Measurements from ENCODE around the gene CHRM5. TPM values are rescaled to one million over a fixed set of nuclear protein-coding genes. Genes with fewer than 3 reads are reported as not detected.

CHRM5 gene
- total RNA-seq, 6 donors from 2014 or later: 0.11 to 0.15 TPM; not detected in 4

- WGBS, 2 donors: 40 to 47% methylated on average over 2 of the region's 2 CpGs
- H3K36me3 ChIP-seq: no peaks in the 10 kb centered on the region
- DNase-seq (no peak), ATAC-seq (ENCODE audit: low FRiP score in 2 of 2) (no peak)
- no peaks in the 10 kb centered on the region for H3K27me3 ChIP-seq
- H3K4me3 ChIP-seq: no peak overlapping the region
- H3K4me1 ChIP-seq: peaks cover 0 to 7% (median 3%) of the 10 kb centered on the region in 4 donors
- no peaks in the 10 kb centered on the region for H3K9me3 ChIP-seq
- no peak for TF ChIP-seq EP300 (IDR thresholded peaks at IDR 0.05)
- TF ChIP-seq CTCF (IDR thresholded peaks at IDR 0.05): no peak
- no peak for TF ChIP-seq POLR2AphosphoS5 (IDR thresholded peaks at IDR 0.05)
- TF ChIP-seq POLR2A (IDR thresholded peaks at IDR 0.05): no peak
- no peak overlapping the region for H3K27ac ChIP-seq
These were observed 91.2 kb downstream of the CHRM5 start for GRCh38 chr15:34059476-34059875.

- Histone ChIP-seq H3K4me1 (peaks cover 0 to 7% (median 3%) of the 10 kb centered on the region in 4 donors), H3K27ac (no peak overlapping the region), H3K27me3 (no peaks in the 10 kb centered on the region), H3K4me3 (no peak overlapping the region), H3K36me3 (no peaks in the 10 kb centered on the region), H3K9me3 (no peaks in the 10 kb centered on the region)
- DNase-seq (no peak), ATAC-seq (ENCODE audit: low FRiP score in 2 of 2) (no peak)
- TF ChIP-seq EP300 (IDR thresholded peaks at IDR 0.05) (no peak), POLR2A (IDR thresholded peaks at IDR 0.05) (no peak), POLR2AphosphoS5 (IDR thresholded peaks at IDR 0.05) (no peak), CTCF (IDR thresholded peaks at IDR 0.05) (no peak)
- WGBS, 2 donors: 56 to 69% methylated on average over 3 of the region's 3 CpGs
These were observed 91.6 kb downstream of the CHRM5 start for GRCh38 chr15:34059946-34060345.

- TF ChIP-seq POLR2A (IDR thresholded peaks at IDR 0.05) (no peak), EP300 (IDR thresholded peaks at IDR 0.05) (no peak), POLR2AphosphoS5 (IDR thresholded peaks at IDR 0.05) (no peak), CTCF (IDR thresholded peaks at IDR 0.05) (no peak)
- 0% methylated on average over 1 of the region's 1 CpG for WGBS, 2 donors
- Histone ChIP-seq H3K27ac (no peak overlapping the region), H3K9me3 (no peaks in the 10 kb centered on the region), H3K36me3 (no peaks in the 10 kb centered on the region), H3K27me3 (no peaks in the 10 kb centered on the region), H3K4me3 (no peak overlapping the region), H3K4me1 (peaks cover 0 to 7% (median 3%) of the 10 kb centered on the region in 4 donors)
- DNase-seq: no peak
- no peak for ATAC-seq (ENCODE audit: low FRiP score in 2 of 2)
These were observed 96.1 kb downstream of the CHRM5 start for GRCh38 chr15:34064438-34064837.

GRCh38 chr15:34065261-34065660 is 97.0 kb downstream of the CHRM5 start:
- no peaks in the 10 kb centered on the region for H3K36me3 ChIP-seq
- H3K4me3 ChIP-seq: no peak overlapping the region
- peaks cover 0 to 7% (median 3%) of the 10 kb centered on the region in 4 donors for H3K4me1 ChIP-seq
- DNase-seq (no peak), ATAC-seq (ENCODE audit: low FRiP score in 2 of 2) (no peak)
- TF ChIP-seq POLR2A (IDR thresholded peaks at IDR 0.05): no peak
- no peak for TF ChIP-seq POLR2AphosphoS5 (IDR thresholded peaks at IDR 0.05)
- no peak for TF ChIP-seq EP300 (IDR thresholded peaks at IDR 0.05)
- TF ChIP-seq CTCF (IDR thresholded peaks at IDR 0.05): no peak
- no peaks in the 10 kb centered on the region for H3K27me3 ChIP-seq
- no peaks in the 10 kb centered on the region for H3K9me3 ChIP-seq
- no peak overlapping the region for H3K27ac ChIP-seq
- WGBS, 2 donors: 89 to 90% methylated on average over 3 of the region's 3 CpGs

GRCh38 chr15:34065941-34066340 is 97.6 kb downstream of the CHRM5 start:
- H3K4me3 ChIP-seq: no peak overlapping the region
- no peaks in the 10 kb centered on the region for H3K27me3 ChIP-seq
- no peaks in the 10 kb centered on the region for H3K9me3 ChIP-seq
- peaks cover 0 to 7% (median 3%) of the 10 kb centered on the region in 4 donors for H3K4me1 ChIP-seq
- DNase-seq: no peak
- ATAC-seq (ENCODE audit: low FRiP score in 2 of 2): no peak
- no peaks in the 10 kb centered on the region for H3K36me3 ChIP-seq
- H3K27ac ChIP-seq: no peak overlapping the region
- 84 to 87% methylated on average over 7 to 8 of the region's 8 CpGs for WGBS, 2 donors
- TF ChIP-seq EP300 (IDR thresholded peaks at IDR 0.05) (no peak), POLR2AphosphoS5 (IDR thresholded peaks at IDR 0.05) (no peak)
